ENCODE data around the gene ZNF665.

DNA sequence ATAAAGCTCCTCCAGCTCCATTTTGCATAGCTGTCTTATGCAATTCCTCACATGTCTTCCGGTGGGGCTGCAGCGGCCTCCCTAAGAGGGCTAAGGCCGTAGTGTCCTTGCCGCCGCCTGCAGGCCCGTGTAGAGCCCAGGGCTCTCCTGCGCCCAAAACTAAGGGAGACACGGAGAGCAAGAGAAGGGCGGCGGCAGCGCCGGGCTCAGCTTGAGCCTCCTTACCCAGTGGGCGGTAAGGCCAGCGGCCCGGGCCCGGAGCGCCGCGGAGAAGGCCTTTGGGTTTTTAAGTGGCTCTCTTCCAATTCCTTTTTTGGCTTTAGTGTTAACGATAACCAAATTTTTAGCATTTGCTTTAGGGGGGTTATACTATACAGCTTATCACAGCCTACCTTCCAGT is 31.4 kb upstream of the ZNF665 start:
- TF ChIP-seq TOX (CRISPR knock-in tag; IDR thresholded peaks at IDR 0.05; ENCODE audit: borderline replicate concordance): no peak
- no peak for TF ChIP-seq BACH2 (CRISPR knock-in tag; IDR thresholded peaks at IDR 0.05; ENCODE audit: borderline replicate concordance)
- TF ChIP-seq ZFP3 (CRISPR knock-in tag; IDR thresholded peaks at IDR 0.05): no peak
- TF ChIP-seq, protein P1, sequence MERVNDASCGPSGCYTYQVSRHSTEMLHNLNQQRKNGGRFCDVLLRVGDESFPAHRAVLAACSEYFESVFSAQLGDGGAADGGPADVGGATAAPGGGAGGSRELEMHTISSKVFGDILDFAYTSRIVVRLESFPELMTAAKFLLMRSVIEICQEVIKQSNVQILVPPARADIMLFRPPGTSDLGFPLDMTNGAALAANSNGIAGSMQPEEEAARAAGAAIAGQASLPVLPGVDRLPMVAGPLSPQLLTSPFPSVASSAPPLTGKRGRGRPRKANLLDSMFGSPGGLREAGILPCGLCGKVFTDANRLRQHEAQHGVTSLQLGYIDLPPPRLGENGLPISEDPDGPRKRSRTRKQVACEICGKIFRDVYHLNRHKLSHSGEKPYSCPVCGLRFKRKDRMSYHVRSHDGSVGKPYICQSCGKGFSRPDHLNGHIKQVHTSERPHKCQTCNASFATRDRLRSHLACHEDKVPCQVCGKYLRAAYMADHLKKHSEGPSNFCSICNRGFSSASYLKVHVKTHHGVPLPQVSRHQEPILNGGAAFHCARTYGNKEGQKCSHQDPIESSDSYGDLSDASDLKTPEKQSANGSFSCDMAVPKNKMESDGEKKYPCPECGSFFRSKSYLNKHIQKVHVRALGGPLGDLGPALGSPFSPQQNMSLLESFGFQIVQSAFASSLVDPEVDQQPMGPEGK (CRISPR knock-in tag; IDR thresholded peaks at IDR 0.05; ENCODE audit: borderline replicate concordance): no peak
- TF ChIP-seq, protein P2, sequence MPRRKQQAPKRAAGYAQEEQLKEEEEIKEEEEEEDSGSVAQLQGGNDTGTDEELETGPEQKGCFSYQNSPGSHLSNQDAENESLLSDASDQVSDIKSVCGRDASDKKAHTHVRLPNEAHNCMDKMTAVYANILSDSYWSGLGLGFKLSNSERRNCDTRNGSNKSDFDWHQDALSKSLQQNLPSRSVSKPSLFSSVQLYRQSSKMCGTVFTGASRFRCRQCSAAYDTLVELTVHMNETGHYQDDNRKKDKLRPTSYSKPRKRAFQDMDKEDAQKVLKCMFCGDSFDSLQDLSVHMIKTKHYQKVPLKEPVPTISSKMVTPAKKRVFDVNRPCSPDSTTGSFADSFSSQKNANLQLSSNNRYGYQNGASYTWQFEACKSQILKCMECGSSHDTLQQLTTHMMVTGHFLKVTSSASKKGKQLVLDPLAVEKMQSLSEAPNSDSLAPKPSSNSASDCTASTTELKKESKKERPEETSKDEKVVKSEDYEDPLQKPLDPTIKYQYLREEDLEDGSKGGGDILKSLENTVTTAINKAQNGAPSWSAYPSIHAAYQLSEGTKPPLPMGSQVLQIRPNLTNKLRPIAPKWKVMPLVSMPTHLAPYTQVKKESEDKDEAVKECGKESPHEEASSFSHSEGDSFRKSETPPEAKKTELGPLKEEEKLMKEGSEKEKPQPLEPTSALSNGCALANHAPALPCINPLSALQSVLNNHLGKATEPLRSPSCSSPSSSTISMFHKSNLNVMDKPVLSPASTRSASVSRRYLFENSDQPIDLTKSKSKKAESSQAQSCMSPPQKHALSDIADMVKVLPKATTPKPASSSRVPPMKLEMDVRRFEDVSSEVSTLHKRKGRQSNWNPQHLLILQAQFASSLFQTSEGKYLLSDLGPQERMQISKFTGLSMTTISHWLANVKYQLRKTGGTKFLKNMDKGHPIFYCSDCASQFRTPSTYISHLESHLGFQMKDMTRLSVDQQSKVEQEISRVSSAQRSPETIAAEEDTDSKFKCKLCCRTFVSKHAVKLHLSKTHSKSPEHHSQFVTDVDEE (CRISPR knock-in tag; IDR thresholded peaks at IDR 0.05): no peak
- no peak for TF ChIP-seq ARNTL (CRISPR knock-in tag; IDR thresholded peaks at IDR 0.05; ENCODE audit: borderline replicate concordance, low read depth)
- TF ChIP-seq OSR1 (CRISPR knock-in tag; IDR thresholded peaks at IDR 0.05): no peak
- TF ChIP-seq RARB (CRISPR knock-in tag; IDR thresholded peaks at IDR 0.05): no peak
- no peak for TF ChIP-seq TCF4 (CRISPR knock-in tag; IDR thresholded peaks at IDR 0.05; ENCODE audit: borderline replicate concordance)

All from SK-N-SH treated with all-trans-retinoic acid at 6 μM for 48 hours (cell line).